Spleen (tissue), 11 donors: Measurements from ENCODE around the gene HCFC1R1. TPM values are rescaled to one million over a fixed set of nuclear protein-coding genes. Genes with fewer than 3 reads are reported as not detected.
A peak's percentile ranks its signal among the peaks of the same experiment; 100 is the strongest.

Source experiments
- DNase-seq: peaks from one replicate; pipeline ENCODE4 v3.0.0-alpha.2; 2020
- H3K27ac ChIP-seq, 8 donors: fragments of 200-600 bp; sonication (generic) in 7 of 8; 1 replicate in 4 of 8; 2 replicates in 4 of 8; pipeline versions ENCODE4 v1.5.0 to v1.8.0; 2016 to 2021; ENCODE audit warnings: inconsistent platforms in 4 of 8, mild to moderate bottlenecking in 4 of 8, moderate library complexity in 1 of 8
- H3K27me3 ChIP-seq, 7 donors: fragments of 200-600 bp; sonication (generic) in 6 of 7; replicated peaks in 1 of 7; 1 replicate in 4 of 7; 2 replicates in 3 of 7; pipeline versions ENCODE4 v1.5.0 to v1.8.0; 2016 to 2021; ENCODE audit warnings: inconsistent platforms in 3 of 7, mild to moderate bottlenecking in 1 of 7
- H3K36me3 ChIP-seq, 6 donors: fragments of 200-600 bp; sonication (generic) in 5 of 6; 1 replicate in 4 of 6; 2 replicates in 2 of 6; pipeline versions ENCODE4 v1.5.0 to v1.8.0; 2016 to 2021; ENCODE audit warnings: inconsistent platforms in 2 of 6
- H3K4me1 ChIP-seq, 6 donors: fragments of 200-600 bp; sonication (generic) in 5 of 6; 1 replicate in 3 of 6; 2 replicates in 3 of 6; pipeline versions ENCODE4 v1.5.0 to v1.8.0; 2016 to 2021; ENCODE audit warnings: inconsistent platforms in 3 of 6
- H3K4me3 ChIP-seq, 8 donors: fragments of 200-600 bp; sonication (generic) in 7 of 8; 1 replicate in 4 of 8; 2 replicates in 4 of 8; pipeline versions ENCODE4 v1.5.0 to v1.8.0; 2016 to 2021; ENCODE audit warnings: inconsistent platforms in 4 of 8, mild to moderate bottlenecking in 4 of 8, moderate library complexity in 2 of 8
- H3K9me3 ChIP-seq, 8 donors: fragments of 200-600 bp; sonication (generic) in 7 of 8; 1 replicate in 4 of 8; 2 replicates in 4 of 8; pipeline versions ENCODE4 v1.5.0 to v1.8.0; 2016 to 2021; ENCODE audit warnings: inconsistent platforms in 4 of 8
- CTCF ChIP-seq, 11 experiments: fragments of 200-600 bp in 7 of 11; fragments of 450-650 bp in 4 of 11; sonication (generic) in 4 of 11; IDR thresholded peaks in 8 of 11; conservative IDR thresholded peaks in 3 of 11; 1 replicate in 7 of 11; 2 replicates in 4 of 11; pipeline versions ENCODE4 v1.4.0 to v1.8.0; 2016 to 2021; ENCODE audit warnings: antibody characterized with exemption in 11 of 11, inconsistent platforms in 4 of 11, mild to moderate bottlenecking in 1 of 11
- POLR2A ChIP-seq, 3 donors: fragments of 450-650 bp; IDR thresholded peaks; one replicate each; pipeline ENCODE4 v1.5.1; 2017; ENCODE audit warnings: antibody characterized with exemption in 3 of 3, mild to moderate bottlenecking in 1 of 3
- POLR2AphosphoS5 ChIP-seq, 3 donors: sonication (generic); formaldehyde crosslinking; IDR thresholded peaks; one replicate each; pipeline ENCODE4 v1.5.1; 2017; ENCODE audit warnings: antibody characterized with exemption in 3 of 3
- WGBS, 5 donors: extraction: QIAGEN DNeasy Blood & Tissue Kit in 3 of 5; methylation state at CpG; one replicate each; pipeline versions ENCODE4 v1.1.5 to v1.1.7; 2013 to 2018; 5-methylcytosine and 5-hydroxymethylcytosine counted together
- intact Hi-C: fragments of 100-400 bp; cut with DNase I; formaldehyde crosslinking; loops from one replicate; pipeline ENCODE4 v1.15.0; 2023; ENCODE audit warnings: low total_unique reads
- polyA plus RNA-seq, 3 donors: library from polyadenylated mRNA; stranded (reverse); fragments of 200-250 nt; gene quantifications; one replicate each; pipeline ENCODE4 v1.2.1, GENCODE V29; 2013
- total RNA-seq, 7 donors: library from RNA; depleted of rRNA in 3 of 7; stranded (reverse); fragments of >200 nt in 3 of 7; fragmentation: NEBNext Ultra II Directional in 4 of 7; extraction: Animal tissue kit (Norgen Biotek cat#: 25700) in 4 of 7; gene quantifications; one replicate each; pipeline versions ENCODE4 v1.1.0 to v1.2.1, GENCODE V29; 2016 to 2021
- donor health status: healthy with polysubstance abuse.
- donor health status: DM: no; HTN: no; CAD: no; lungs with moderate emphysema.
- donor health status: DM: no; HTN: no; CAD: no.
- donor health status: Bipolar disorder and iron deficiency.
- donor health status: healthy.
- donor health status: DM: no; HTN: no; CAD: no.
- donor health status: DM: yes; HTN: yes; CAD: no.

Gene HCFC1R1
- total and polyA plus RNA-seq, 10 donors = 15.5 to 74.5 (median 27.2) TPM

DNA sequence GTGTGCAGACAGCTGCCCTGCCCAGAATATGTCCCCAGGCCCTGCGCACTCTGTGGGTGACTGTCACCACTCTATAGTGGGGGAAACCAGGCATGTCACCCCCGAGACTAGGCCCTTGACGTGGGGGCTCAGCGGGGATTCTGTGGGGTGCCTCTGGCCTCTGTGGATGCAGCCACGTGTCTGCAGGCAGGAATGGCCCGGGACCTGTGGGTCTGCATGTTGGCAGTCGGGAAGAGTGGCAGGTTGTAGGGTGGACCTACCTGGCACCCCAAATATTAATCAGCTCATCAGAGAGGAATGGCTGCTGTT, 42.7 kb upstream of the HCFC1R1 start:
- TF ChIP-seq CTCF (IDR thresholded peaks at IDR 0.05 in 8 of 11, conservative IDR thresholded peaks at IDR 0.05 in 3 of 11) (no peak), POLR2A (IDR thresholded peaks at IDR 0.05) (no peak), POLR2AphosphoS5 (IDR thresholded peaks at IDR 0.05) (no peak)
- WGBS, 5 donors = 28 to 73% (median 68%) methylated on average over 6 to 7 of the region's 7 CpGs
- Histone ChIP-seq H3K4me1 (peaks cover 6 to 87% (median 40%) of the 10 kb centered on the region in 6 donors), H3K4me3 (peak overlapping the region; percentile 41 to 79 (median 58)), H3K36me3 (peaks cover 0 to 30% (median 2%) of the 10 kb centered on the region in 6 donors), H3K27ac (peak overlapping the region; percentile 79 to 87 (median 84)), H3K27me3 (no peaks in the 10 kb centered on the region), H3K9me3 (no peaks in the 10 kb centered on the region)
- peak; percentile 69 for DNase-seq
- intact Hi-C loops = no loop called here

- Histone ChIP-seq H3K27ac (peak overlapping the region; percentile 79 to 87 (median 84)), H3K36me3 (peaks cover 0 to 30% (median 2%) of the 10 kb centered on the region in 6 donors), H3K4me1 (peaks cover 6 to 87% (median 38%) of the 10 kb centered on the region in 6 donors), H3K4me3 (peak overlapping the region; percentile 41 to 79 (median 58)), H3K9me3 (no peaks in the 10 kb centered on the region), H3K27me3 (no peaks in the 10 kb centered on the region)
- intact Hi-C loops = no loop called here
- peak; percentile 76 for DNase-seq
- WGBS, 5 donors = 46 to 74% (median 59%) methylated on average over 25 to 26 of the region's 26 CpGs
- TF ChIP-seq POLR2A (IDR thresholded peaks at IDR 0.05) (no peak), POLR2AphosphoS5 (IDR thresholded peaks at IDR 0.05) (no peak), CTCF (IDR thresholded peaks at IDR 0.05 in 8 of 11, conservative IDR thresholded peaks at IDR 0.05 in 3 of 11) (no peak)
These were observed 42.1 kb upstream of the HCFC1R1 start for GRCh38 chr16:3065742-3066439.

- intact Hi-C loops = no loop called here
- H3K27me3 ChIP-seq = no peaks in the 10 kb centered on the region
- DNase-seq = no peak
- peak within 1 kb of the TSS; percentile 79 to 87 (median 84) for H3K27ac ChIP-seq
- H3K4me3 ChIP-seq = peak within 1 kb of the TSS; percentile 41 to 79 (median 58)
- TF ChIP-seq POLR2A (IDR thresholded peaks at IDR 0.05) (no peak), POLR2AphosphoS5 (IDR thresholded peaks at IDR 0.05) (peak; percentile 30 to 81 (median 77))
- peaks cover 0 to 30% (median 2%) of the 10 kb centered on the region in 6 donors for H3K36me3 ChIP-seq
- peaks cover 8 to 88% (median 42%) of the 10 kb centered on the region in 6 donors for H3K4me1 ChIP-seq
- WGBS, 5 donors = 41 to 60% (median 50%) methylated on average over 13 of the region's 13 CpGs
- no peaks in the 10 kb centered on the region for H3K9me3 ChIP-seq
These were observed 41.5 kb upstream of the HCFC1R1 start, which contains the start of gene IL32 for GRCh38 chr16:3065069-3065741. Gene IL32 (plus strand): TSS chr16:3065640. CDS start chr16:3065812, 172 bp downstream.

- H3K4me1 ChIP-seq = peaks cover 12 to 90% (median 45%) of the 10 kb centered on the region in 6 donors
- H3K27me3 ChIP-seq = no peaks in the 10 kb centered on the region
- 92 to 97% (median 94%) methylated on average over 8 of the region's 8 CpGs for WGBS, 5 donors
- TF ChIP-seq CTCF (IDR thresholded peaks at IDR 0.05 in 8 of 11, conservative IDR thresholded peaks at IDR 0.05 in 3 of 11) = no peak
- no peak for TF ChIP-seq POLR2AphosphoS5 (IDR thresholded peaks at IDR 0.05)
- TF ChIP-seq POLR2A (IDR thresholded peaks at IDR 0.05) = no peak
- intact Hi-C loops = no loop called here
- peak overlapping the region in 6 of 8 donors; percentile 79 to 87 (median 84) for H3K27ac ChIP-seq
- H3K4me3 ChIP-seq = no peak overlapping the region
- H3K36me3 ChIP-seq = peaks cover 0 to 19% (median 0%) of the 10 kb centered on the region in 6 donors
- no peaks in the 10 kb centered on the region for H3K9me3 ChIP-seq
- no peak for DNase-seq
These were observed 40.1 kb upstream of the HCFC1R1 start for GRCh38 chr16:3063625-3064386.
